ENCODE data around the gene SLC7A10.

SLC7A10 gene

DNA sequence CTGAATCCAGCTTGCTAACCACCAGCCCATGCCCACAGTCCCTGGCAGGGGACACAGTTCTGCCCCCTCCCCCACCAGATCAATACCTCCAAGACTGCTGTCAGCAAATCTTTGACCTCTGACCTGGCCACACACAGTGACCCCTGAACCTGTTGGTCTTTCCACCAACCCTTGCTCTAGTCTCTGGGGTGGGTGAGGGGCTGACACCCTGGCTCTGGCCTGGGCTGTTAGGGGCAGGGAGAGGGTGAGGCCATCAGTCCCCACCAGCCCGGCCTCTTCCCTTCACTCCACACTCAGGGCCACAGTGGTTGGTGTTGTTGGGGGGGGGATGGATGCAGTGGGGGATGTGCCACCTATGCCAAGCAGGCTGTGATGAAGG is 21.8 kb upstream of the SLC7A10 start:
- Histone ChIP-seq H2AFZ (ENCODE audit: low read length) (no peak overlapping the region), H3K4me1 (ENCODE audit: low read length) (no peaks in the 10 kb centered on the region), H3K9me3 (replicated peaks; ENCODE audit: insufficient read depth, low read length) (no peaks in the 10 kb centered on the region), H3K9me2 (replicated peaks; ENCODE audit: insufficient read depth, low read length) (no peaks in the 10 kb centered on the region), H3K4me2 (ENCODE audit: low read depth, low read length) (no peak overlapping the region), H4K20me1 (ENCODE audit: insufficient read depth, low read length) (no peaks in the 10 kb centered on the region), H3K79me2 (ENCODE audit: low read length) (no peaks in the 10 kb centered on the region), H3K27ac (ENCODE audit: low read length) (no peak overlapping the region), H3K9ac (ENCODE audit: low read length) (no peak overlapping the region), H3F3A (ENCODE audit: insufficient read depth, low read length) (no peaks in the 10 kb centered on the region), H3K4me3 (ENCODE audit: low read length) (no peak overlapping the region), H3K27me3 (replicated peaks; ENCODE audit: insufficient read depth, low read length) (peaks cover 11% of the 10 kb centered on the region), H3K36me3 (replicated peaks; ENCODE audit: insufficient read depth, low read length) (no peaks in the 10 kb centered on the region)
- TF ChIP-seq EZH2 (optimal IDR thresholded peaks at IDR 0.05; ENCODE audit: low read depth, low read length): no peak
- TF ChIP-seq EZH2phosphoT487 (IDR thresholded peaks at IDR 0.05; ENCODE audit: low read length): no peak
- TF ChIP-seq, protein P1, sequence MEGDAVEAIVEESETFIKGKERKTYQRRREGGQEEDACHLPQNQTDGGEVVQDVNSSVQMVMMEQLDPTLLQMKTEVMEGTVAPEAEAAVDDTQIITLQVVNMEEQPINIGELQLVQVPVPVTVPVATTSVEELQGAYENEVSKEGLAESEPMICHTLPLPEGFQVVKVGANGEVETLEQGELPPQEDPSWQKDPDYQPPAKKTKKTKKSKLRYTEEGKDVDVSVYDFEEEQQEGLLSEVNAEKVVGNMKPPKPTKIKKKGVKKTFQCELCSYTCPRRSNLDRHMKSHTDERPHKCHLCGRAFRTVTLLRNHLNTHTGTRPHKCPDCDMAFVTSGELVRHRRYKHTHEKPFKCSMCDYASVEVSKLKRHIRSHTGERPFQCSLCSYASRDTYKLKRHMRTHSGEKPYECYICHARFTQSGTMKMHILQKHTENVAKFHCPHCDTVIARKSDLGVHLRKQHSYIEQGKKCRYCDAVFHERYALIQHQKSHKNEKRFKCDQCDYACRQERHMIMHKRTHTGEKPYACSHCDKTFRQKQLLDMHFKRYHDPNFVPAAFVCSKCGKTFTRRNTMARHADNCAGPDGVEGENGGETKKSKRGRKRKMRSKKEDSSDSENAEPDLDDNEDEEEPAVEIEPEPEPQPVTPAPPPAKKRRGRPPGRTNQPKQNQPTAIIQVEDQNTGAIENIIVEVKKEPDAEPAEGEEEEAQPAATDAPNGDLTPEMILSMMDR (IDR thresholded peaks at IDR 0.05; ENCODE audit: low read length): no peak
- no peak for DNase-seq

DNA sequence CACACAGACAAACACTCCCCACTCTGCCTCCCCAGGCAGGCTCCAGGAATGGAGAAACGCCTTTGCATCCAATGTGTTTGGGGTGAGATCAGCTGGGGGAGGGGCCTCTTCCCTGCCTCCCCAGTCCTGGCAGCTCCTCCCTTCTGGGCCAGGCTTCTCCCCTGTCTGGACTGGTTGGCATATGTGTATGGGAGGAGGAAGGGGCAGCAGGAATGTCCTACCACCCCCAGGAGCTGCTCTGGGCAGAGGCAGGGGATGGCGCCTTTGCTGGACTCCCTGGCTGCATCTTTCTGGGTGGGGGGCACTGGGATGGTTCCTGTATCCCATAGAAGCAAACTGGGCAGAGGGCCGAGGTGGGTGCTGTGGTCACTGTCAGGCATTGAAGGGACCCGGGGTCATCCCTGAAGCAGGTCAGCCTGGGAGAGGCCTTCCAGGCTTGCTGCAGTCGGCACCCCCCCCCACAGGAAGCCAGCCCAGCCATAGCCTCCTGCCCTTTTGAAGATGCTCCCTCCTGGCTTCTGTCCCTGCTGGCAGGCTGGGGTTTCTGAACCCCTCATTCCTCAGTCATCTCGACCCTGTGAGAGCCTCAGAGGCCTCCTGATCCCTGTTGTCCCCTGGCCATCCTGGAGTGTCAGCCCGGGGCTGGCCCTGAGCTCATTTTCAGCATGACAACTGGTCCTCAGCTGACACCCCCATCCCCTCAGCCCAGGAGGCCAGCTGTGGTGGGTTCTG is 21.2 kb upstream of the SLC7A10 start:
- H3K4me1 ChIP-seq (ENCODE audit: low read length): no peaks in the 10 kb centered on the region
- no peaks in the 10 kb centered on the region for H3K9me2 ChIP-seq (replicated peaks; ENCODE audit: insufficient read depth, low read length)
- no peaks in the 10 kb centered on the region for H3K79me2 ChIP-seq (ENCODE audit: low read length)
- TF ChIP-seq EZH2 (optimal IDR thresholded peaks at IDR 0.05; ENCODE audit: low read depth, low read length): no peak
- TF ChIP-seq, protein P1 (IDR thresholded peaks at IDR 0.05; ENCODE audit: low read length): no peak
- TF ChIP-seq EZH2phosphoT487 (IDR thresholded peaks at IDR 0.05; ENCODE audit: low read length): no peak
- H3K9ac ChIP-seq (ENCODE audit: low read length): no peak overlapping the region
- no peaks in the 10 kb centered on the region for H3F3A ChIP-seq (ENCODE audit: insufficient read depth, low read length)
- DNase-seq: no peak
- no peaks in the 10 kb centered on the region for H3K9me3 ChIP-seq (replicated peaks; ENCODE audit: insufficient read depth, low read length)
- H3K27me3 ChIP-seq (replicated peaks; ENCODE audit: insufficient read depth, low read length): peaks cover 11% of the 10 kb centered on the region
- H3K27ac ChIP-seq (ENCODE audit: low read length): no peak overlapping the region
- no peak overlapping the region for H3K4me3 ChIP-seq (ENCODE audit: low read length)
- H3K36me3 ChIP-seq (replicated peaks; ENCODE audit: insufficient read depth, low read length): no peaks in the 10 kb centered on the region
- no peak overlapping the region for H2AFZ ChIP-seq (ENCODE audit: low read length)
- H3K4me2 ChIP-seq (ENCODE audit: low read depth, low read length): no peak overlapping the region
- H4K20me1 ChIP-seq (ENCODE audit: insufficient read depth, low read length): no peaks in the 10 kb centered on the region

DNA sequence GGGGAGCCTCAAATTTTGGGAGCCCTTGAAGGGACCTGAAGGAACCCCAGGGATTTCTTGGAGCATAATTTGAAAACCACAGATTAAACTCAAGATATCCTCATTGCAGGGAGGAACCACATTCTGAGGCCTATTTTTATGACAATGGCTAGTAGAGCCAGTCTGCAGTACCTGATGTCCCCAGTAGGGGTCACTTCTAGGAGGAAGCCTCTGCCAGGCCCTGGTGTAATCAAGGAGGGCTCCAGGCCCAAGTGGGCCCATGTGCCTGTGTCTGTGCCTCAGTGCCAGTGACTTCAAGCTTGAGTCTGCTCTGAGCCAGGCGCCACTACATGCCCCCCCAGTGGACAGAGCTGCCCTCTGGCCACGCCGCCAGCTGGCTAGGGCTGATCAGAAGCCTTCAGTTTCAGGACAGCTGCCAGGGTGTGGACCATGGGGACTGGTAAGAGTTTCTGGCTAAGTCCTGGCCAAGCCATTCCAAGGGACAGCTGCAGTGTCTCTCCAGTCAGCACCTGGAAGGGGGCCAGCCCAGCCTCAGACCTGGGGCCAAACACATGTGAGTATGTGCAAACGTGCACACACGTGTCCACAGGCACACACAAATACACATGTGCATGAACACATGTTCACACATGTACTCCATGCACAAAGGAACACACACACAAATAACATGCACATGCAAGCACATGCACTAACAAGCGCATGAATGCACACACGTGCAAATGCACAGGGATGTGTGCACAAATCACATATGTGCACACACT is 20.5 kb upstream of the SLC7A10 start:
- Histone ChIP-seq H3K36me3 (replicated peaks; ENCODE audit: insufficient read depth, low read length) (no peaks in the 10 kb centered on the region), H2AFZ (ENCODE audit: low read length) (no peak overlapping the region), H3F3A (ENCODE audit: insufficient read depth, low read length) (no peaks in the 10 kb centered on the region), H3K4me2 (ENCODE audit: low read depth, low read length) (no peak overlapping the region), H3K4me3 (ENCODE audit: low read length) (no peak overlapping the region), H3K79me2 (ENCODE audit: low read length) (no peaks in the 10 kb centered on the region), H3K9me3 (replicated peaks; ENCODE audit: insufficient read depth, low read length) (no peaks in the 10 kb centered on the region), H4K20me1 (ENCODE audit: insufficient read depth, low read length) (no peaks in the 10 kb centered on the region), H3K9ac (ENCODE audit: low read length) (no peak overlapping the region), H3K9me2 (replicated peaks; ENCODE audit: insufficient read depth, low read length) (no peaks in the 10 kb centered on the region), H3K27ac (ENCODE audit: low read length) (no peak overlapping the region), H3K27me3 (replicated peaks; ENCODE audit: insufficient read depth, low read length) (peaks cover 3% of the 10 kb centered on the region; the same call in 1 of the 2 replicates), H3K4me1 (ENCODE audit: low read length) (no peaks in the 10 kb centered on the region)
- TF ChIP-seq EZH2phosphoT487 (IDR thresholded peaks at IDR 0.05; ENCODE audit: low read length): no peak
- TF ChIP-seq EZH2 (optimal IDR thresholded peaks at IDR 0.05; ENCODE audit: low read depth, low read length): no peak
- TF ChIP-seq, protein P1 (IDR thresholded peaks at IDR 0.05; ENCODE audit: low read length): peak; percentile 42
- no peak for DNase-seq

Measured in MM.1S (cell line).